SKM-1 (cell line): ENCODE results near the gene CACNA1G.

Experiments
- DNase-seq: peaks from one replicate; lab custom pipeline; 2025; ENCODE audit not compliant: unreplicated experiment; lab: John Stamatoyannopoulos, UW

CACNA1G gene

GRCh38 chr17:50547035-50547735 lies 13.3 kb upstream of the CACNA1G start, which contains the start of gene SPATA20:
TSS of gene SPATA20 (plus strand) at chr17:50547174. CDS start at chr17:50547209, 35 bp downstream.
- peak; percentile 84 for DNase-seq

- no peak for DNase-seq
Observed at GRCh38 chr17:50547736-50548083, 12.8 kb upstream of the CACNA1G start.

- no peak for DNase-seq
Observed at GRCh38 chr17:50548831-50549230, 11.7 kb upstream of the CACNA1G start.

- no peak for DNase-seq
Observed at GRCh38 chr17:50549256-50549941, 11.1 kb upstream of the CACNA1G start.

- DNase-seq: no peak
Observed at GRCh38 chr17:50549969-50550368, 10.5 kb upstream of the CACNA1G start.

- no peak for DNase-seq
Observed at GRCh38 chr17:50550661-50551432, 9.7 kb upstream of the CACNA1G start.

GRCh38 chr17:50551433-50551815 lies 9.1 kb upstream of the CACNA1G start:
- no peak for DNase-seq

- no peak for DNase-seq
Observed at GRCh38 chr17:50551884-50552283, 8.6 kb upstream of the CACNA1G start.

- DNase-seq: no peak
Observed at GRCh38 chr17:50554201-50554600, 6.3 kb upstream of the CACNA1G start.

- no peak for DNase-seq
Observed at GRCh38 chr17:50556803-50557202, 3.7 kb upstream of the CACNA1G start.

GRCh38 chr17:50557630-50558029 lies 2.9 kb upstream of the CACNA1G start:
- no peak for DNase-seq

GRCh38 chr17:50558091-50558490 lies 2.4 kb upstream of the CACNA1G start:
- no peak for DNase-seq

- no peak for DNase-seq
Observed at GRCh38 chr17:50558581-50558940, 2.0 kb upstream of the CACNA1G start.

- no peak for DNase-seq
Observed at GRCh38 chr17:50558941-50559614, 1.4 kb upstream of the CACNA1G start.

- DNase-seq: no peak
Observed at GRCh38 chr17:50559674-50560184, 786 bp upstream of the CACNA1G start.

GRCh38 chr17:50560931-50561745 lies 623 bp downstream of the CACNA1G start:
- no peak for DNase-seq

GRCh38 chr17:50561746-50562141 lies 1.2 kb downstream of the CACNA1G start:
- DNase-seq: no peak

GRCh38 chr17:50562242-50563091 lies 2.0 kb downstream of the CACNA1G start:
- DNase-seq: no peak

GRCh38 chr17:50563092-50563511 lies 2.6 kb downstream of the CACNA1G start:
- no peak for DNase-seq
